Daoy (cell line): ENCODE data around the gene ANKDD1A. TPM values are rescaled to one million over a fixed set of nuclear protein-coding genes. Genes with fewer than 3 reads are reported as not detected.

ENCODE experiments used
- DNase-seq: peaks from one replicate; pipeline ENCODE4 v3.0.0-alpha.2; 2015; ENCODE audit warnings: low read depth
- total RNA-seq: library from RNA; depleted of rRNA; stranded (reverse); fragments of >200 nt; shearing (Covaris generic); gene quantifications from 2 replicates; pipeline ENCODE4 v1.2.3, GENCODE V29; 2014

ANKDD1A gene
- total RNA-seq, 1 experiment from 2014 or later, result 1.8 TPM

DNA sequence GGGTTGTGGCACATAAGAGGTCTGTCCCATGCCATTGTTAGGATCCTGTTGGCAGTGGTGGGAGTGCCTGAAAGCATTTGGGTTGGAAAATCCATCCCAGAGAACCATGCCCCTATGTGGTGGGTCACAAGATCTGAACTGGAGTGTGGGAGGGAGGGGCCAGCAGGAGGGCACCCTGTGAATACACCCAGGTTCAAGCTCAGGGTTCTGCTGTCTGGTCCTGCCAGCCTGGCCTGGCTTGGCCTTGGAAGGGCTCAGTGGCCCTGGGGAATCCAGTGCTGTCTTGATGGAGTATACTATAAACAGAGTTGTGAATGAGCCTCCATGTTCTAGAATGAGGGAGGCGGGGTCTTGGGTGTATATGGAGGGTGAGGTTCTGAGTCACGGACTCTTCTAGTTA is 11.8 kb downstream of the ANKDD1A start:
- DNase-seq, result no peak

- DNase-seq, result no peak
Observed at GRCh38 chr15:64925335-64926330, 13.9 kb downstream of the ANKDD1A start.

DNA sequence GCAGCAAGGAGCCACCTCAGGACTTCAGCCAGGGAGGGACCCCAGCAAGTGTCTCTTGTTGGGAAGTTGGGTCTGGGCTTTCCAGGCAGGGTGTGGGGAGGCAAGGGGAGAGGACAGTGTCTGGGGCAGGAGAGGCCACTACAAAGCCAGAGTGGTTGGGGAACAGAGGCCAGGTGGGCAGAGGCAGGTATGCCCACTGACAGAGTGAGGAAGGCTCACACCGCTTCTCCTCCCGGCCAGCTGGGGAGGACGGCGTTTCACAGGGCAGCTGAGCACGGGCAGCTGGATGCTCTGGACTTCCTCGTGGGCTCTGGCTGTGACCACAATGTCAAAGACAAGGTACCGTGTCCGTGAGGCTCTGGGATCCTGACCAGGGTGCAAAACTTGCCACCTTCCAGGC is 15.0 kb downstream of the ANKDD1A start:
- no peak for DNase-seq

DNA sequence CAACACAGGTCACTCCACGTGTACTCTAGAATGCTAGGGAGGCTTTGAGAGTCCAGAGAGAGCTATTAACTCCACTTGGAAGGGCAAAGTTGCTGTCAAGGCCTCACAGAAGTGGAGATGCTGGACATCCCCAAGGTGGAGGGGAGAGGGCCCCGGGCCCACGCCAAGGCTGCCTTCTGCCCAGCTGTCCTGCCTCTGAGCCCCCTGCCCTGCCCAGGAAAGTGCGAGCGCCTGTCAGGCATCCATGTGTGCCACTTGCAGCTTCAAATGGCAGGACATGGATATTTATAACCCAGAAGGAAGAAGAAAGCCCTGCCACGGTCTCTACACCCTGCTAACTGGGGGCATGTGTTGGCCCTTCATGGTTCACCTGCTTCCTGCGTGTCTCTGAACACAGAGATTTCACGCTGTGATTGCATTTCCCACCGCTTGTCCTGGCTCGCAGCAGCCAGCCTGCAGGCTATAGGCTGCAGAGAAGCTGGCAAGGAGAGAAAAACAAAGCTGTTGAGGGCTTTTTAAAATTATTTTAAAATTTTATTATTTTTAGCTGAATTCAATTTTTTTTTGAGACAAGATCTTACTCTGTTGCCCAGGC is 17.0 kb downstream of the ANKDD1A start:
- no peak for DNase-seq

- DNase-seq, result no peak
Observed at GRCh38 chr15:64930019-64930652, 18.4 kb downstream of the ANKDD1A start.

GRCh38 chr15:64930778-64931371 is 19.2 kb downstream of the ANKDD1A start:
- no peak for DNase-seq

DNA sequence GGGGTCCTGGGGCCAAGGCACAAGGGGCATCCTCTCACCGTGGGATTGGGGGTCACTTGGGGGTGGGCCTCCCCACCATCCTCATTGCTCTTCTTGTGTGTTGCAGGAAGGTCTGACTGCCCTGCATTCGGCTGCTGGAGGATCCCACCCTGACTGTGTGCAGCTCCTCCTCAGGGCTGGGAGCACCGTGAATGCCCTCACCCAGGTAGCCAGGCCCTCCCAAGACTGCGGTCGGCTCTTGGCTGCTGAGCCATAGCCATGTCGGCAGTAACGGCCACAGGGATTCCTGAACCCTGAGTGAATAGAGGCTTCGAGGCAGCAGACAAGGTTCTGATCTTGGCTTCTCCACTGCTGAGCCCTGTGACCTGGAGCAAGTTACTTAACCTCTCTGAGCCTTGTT is 19.7 kb downstream of the ANKDD1A start:
- no peak for DNase-seq

GRCh38 chr15:64934023-64934422 is 22.3 kb downstream of the ANKDD1A start:
- DNase-seq, result no peak

- DNase-seq, result peak; percentile 65
Observed at GRCh38 chr15:64938192-64938591, 26.5 kb downstream of the ANKDD1A start.

GRCh38 chr15:64942356-64942755 is 30.7 kb downstream of the ANKDD1A start:
- no peak for DNase-seq

DNA sequence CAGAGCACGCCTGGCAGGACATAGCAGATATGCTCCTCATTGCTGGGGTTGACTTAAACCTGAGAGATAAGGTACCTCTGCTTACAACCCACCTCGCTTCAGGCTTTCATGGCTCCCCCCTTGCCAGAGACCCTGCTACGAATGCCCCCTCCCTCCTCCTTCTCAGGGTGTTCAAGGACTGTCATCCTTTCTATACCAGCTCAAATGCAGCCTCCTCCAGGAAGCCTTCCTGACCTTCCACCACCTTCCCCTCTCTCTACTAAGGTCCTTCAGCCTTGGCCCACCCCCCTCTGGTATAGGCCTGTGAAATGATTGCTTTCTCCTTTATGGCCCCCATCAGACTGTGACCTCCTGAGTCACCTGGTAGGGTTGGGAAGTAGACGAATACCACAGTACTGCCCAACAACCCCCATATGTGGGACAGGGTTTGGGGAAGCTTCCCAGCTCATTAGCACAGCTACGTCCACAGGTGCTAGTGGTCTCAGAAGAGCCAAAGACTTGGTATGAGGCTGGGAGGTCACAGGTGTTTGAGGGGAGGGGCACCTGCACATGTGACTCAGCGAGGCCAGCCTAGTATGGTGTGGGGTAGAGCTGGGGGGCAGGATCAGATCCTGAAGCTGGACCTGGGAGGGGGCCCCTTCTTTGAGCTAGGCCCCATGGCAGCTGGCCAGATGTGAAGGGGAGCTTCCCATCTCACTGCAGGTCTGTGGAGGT is 32.0 kb downstream of the ANKDD1A start:
- DNase-seq, result no peak

- DNase-seq, result no peak
Observed at GRCh38 chr15:64944961-64945360, 33.3 kb downstream of the ANKDD1A start.

DNA sequence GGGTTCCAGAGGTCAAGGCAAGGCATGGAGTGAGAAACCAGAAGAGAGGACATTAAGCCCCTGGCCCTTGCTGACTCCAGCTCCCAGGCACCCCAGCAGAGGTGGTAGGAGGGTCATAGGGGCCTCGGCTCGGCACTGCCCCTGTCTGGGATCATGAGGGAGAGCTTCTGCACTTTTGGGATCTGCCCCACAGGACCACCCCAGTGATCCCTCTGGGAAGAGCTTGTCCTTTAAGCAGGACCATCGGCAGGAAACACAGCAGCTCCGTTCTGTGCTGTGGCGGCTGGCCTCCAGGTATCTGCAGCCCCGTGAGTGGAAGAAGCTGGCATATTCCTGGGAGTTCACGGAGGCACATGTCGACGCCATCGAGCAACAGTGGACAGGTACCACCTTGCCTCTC is 35.5 kb downstream of the ANKDD1A start:
- DNase-seq, result no peak

GRCh38 chr15:64948916-64949315 is 37.2 kb downstream of the ANKDD1A start:
- no peak for DNase-seq

DNA sequence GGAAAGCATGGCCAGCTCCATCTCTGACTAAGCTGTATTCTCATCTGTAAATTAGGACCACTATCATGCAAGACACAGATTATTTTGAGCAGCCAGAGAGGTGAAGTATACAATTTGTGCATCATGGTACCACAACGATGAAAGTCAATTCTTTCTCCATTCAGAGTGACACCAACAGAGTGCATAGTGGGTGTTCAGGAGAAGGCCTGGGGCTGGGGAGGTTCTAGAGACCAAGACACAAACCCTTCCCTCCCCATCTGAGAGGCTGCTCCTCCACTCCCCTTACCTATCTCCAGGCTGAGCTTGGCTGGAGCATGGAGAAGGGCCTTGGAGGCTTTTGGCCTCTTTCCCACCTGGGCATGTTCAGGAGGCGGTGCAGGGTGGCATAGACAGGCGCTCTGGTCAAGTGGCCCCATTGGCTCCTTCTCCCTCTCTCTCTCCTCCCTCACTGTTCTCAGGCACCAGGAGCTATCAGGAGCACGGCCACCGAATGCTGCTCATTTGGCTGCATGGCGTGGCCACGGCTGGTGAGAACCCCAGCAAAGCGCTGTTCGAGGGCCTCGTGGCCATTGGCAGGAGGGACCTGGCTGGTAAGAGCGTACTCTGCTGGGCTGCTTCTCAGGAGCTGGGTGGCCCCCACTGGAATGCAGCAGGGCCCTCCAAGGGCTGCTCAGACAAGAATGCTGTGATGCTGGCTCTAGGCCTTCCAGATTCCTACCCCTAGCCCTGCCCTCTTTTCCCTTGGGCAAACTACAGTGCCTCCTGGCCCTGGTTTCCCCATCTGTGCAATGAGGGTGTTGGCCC is 37.9 kb downstream of the ANKDD1A start:
- DNase-seq, result no peak

DNA sequence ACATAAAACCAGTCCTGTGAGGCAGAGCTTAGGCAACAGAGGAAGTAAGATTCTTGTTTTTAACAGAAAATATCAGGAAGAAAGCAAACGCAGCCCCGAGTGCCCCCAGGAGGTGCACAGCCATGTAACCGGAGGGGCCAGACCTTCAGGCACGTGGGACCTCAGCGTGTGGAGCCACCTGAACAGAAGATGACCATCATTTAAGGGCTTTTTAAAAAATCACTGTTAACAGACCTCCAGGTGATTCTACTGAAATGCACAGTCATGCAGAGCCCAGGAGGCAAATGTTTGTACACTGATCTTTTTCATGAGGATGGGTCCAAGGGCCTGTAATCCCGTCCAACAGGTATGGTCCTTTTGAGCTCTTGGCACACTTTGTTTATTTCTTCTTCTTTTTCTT is 39.2 kb downstream of the ANKDD1A start:
- no peak for DNase-seq

DNA sequence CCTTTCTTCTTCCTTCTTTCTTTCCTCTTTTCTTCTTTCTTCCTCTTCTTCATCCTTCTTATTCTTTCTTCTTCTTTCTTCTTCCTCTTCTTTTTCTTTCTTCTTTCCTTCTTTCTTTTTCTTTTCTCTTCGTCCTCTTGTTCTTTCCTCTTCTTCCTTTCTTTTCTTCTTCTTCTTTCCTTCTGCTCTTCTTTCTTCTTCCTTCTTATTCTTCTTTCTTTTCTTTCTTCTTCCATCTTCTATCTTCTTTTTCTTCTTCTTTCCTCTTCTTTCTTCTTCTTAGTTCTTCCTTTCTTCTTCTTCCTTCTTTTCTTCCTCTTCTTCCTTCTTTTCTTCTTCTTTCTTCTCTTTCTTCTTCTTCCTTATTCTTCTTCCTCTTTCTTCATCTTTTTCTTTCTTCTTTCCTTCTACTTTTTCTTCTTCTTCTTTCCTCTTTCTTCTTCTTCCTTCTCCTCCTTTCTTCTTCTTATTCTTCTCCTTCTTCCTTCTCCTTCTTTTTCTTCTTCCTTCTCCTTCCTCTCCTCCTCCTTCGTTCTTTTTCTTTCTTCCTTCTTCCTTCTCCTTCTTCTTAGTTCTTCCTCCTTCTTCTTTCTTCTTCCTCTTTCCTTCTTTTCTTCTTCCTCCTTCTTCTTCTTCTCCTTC is 40.2 kb downstream of the ANKDD1A start:
- DNase-seq, result no peak

DNA sequence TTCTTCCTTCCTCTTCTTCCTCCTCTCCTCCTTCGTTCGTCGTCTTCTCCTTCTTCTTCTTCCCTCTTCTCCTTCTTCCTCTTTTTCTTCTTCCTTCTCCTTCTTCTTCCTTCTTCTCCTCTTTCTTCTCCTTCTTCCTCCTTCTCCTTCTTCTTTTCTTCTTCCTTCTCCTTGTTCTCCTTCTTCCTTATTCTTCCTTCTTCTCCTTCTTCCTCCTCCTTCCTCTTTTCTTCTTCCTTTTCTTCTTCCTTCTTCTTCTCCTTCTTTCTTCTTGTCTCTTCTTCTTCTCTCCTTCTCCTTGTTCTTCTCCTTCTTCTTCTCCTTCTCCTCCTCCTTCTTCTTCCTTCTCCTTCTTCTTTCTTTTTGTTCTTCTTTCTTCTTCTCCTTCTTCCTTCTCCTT is 42.7 kb downstream of the ANKDD1A start:
- DNase-seq, result no peak

DNA sequence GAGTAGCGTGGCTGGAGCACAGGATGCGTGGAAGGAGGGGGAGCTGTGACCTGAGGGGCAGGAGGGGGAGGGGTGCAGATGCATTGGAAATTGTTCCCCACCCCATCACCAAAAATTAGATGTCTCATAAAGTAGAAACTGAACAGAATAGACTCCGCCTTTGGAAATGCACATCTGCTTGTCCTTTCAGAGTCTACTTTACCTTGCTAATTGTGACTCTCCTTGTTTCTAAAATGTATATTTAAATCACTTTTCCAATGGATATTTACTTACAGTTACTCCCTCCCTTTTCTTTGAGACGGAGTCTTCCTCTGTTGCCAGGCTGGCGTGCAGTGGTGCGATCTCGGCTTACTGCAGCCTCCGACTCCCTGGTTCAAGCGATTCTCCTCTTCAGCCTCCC is 47.4 kb downstream of the ANKDD1A start:
- no peak for DNase-seq

- no peak for DNase-seq
Observed at GRCh38 chr15:64960153-64960552, 48.5 kb downstream of the ANKDD1A start.
